Activated CD4-positive, alpha-beta T cell treated with anti-CD3 and anti-CD28 coated beads for 48 hours (primary cell): ENCODE data around the gene PALLD.

ENCODE experiments used
- DNase-seq: peaks from one replicate; pipeline ENCODE4 v3.0.0-alpha.2; 2020

PALLD gene

GRCh38 chr4:168560184-168561180, 63.6 kb downstream of the PALLD start:
- no peak for DNase-seq

- no peak for DNase-seq
Measured at GRCh38 chr4:168562041-168562571, 65.3 kb downstream of the PALLD start.

DNA sequence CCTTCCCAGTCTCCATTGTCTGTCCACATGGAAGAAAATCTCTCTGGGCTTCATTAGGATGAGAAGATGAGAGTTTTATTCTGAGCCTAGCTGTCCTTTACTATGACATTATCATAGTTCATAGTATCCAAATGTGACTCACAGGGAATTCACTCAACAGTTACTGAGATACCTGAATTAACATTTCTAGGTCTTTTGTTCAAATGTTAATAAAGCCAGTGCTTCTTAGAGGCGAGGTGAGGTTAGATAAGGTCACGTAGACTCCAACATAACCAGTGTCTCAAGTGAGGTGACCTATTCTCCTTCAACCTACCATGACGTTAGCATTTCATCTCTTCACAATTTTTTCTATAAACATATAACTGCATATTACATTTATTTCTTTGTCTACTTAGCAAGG, 67.2 kb downstream of the PALLD start:
- no peak for DNase-seq

DNA sequence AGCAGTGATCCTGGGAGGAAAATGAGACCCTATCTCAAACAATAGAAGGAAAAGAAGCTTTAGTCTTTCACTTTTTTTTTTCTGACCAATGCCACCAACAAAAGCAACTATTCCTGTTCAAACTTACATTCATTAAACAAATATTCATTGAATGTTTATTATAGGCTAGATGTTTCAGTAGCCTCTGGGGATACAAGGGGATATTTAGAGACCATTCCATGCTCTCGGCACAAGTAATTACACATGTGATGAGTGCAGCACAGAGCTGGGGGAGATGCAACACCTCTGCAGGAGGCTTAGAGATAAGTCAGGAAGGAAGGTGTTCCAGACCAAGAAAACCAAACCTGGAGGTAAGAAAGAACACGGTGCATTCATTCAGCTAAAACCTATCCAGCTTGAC, 68.3 kb downstream of the PALLD start:
- no peak for DNase-seq

DNA sequence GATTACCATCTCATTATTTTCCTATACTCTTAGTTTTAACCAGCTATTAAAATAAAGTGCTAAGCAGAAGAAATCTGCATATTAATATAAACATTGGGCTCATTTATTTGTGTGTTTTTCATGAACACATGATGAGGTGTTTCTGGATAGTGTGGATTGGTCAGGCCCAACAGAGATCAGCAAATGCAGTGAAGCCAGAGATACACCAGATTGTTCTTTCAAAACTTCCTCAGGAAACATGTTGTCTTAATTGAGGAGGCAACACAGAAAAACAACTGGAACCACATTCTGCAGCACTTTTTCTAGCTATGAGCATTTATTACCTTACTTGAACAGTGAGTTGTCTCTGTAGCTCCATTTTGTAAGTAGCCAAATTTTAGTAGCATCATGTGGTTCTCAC, 69.9 kb downstream of the PALLD start:
- no peak for DNase-seq

DNA sequence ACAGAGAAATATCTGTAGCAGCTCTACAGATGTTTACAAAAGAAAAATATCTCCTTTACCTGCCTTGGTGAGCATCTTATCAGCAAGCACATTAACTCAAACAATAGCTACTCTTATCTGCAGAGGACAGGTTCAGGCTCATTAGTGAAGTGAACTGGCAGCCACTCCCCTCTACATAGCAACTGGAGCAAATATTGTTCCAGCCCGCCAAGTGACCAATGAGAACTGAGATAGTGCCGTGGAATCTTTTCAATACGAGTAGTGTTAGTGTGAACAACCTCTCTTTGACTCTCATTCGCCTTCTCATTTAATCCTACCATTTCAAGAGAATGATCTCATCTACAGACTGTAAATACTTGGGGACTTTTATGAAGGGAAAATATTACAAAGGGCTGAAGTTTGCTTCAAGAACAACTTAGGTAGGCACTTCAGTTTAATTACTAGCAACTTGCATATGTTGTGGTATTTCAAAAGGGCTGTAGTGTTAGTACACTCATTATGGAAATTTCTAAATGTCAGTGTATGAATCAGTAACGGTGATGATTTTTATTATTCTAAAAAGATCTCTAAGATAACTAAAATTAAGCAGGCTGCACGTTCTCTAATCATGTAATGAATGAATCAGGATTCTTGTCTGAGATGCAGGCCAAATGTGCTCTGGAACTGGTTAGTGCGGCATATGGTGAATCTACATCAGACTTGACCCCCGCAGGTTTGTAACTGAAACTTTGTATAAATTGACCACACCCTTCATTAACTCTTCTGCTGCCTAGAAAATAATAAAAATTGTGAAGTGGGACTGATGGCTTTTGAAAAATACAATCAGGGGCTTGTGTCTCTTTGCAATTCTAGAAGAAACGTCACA, 72.4 kb downstream of the PALLD start:
- peak; percentile 34 for DNase-seq

DNA sequence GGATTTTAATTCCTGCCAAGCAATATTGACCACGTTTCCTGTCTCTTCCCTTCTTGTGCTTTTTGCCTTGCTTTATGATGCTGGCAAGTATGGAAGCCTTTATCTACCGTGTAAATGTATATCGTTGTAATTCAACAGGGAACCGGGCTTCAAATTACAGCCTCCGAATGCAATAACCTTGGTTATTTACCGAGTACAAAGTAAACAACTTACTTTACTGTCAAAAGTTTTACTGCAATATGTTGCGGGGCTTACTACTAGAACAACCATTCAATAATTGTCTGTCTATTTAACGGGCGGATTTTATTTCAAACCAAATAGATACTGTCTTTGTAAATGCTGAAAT, 73.1 kb downstream of the PALLD start:
- no peak for DNase-seq

- no peak for DNase-seq
Measured at GRCh38 chr4:168570466-168570865, 73.6 kb downstream of the PALLD start.

DNA sequence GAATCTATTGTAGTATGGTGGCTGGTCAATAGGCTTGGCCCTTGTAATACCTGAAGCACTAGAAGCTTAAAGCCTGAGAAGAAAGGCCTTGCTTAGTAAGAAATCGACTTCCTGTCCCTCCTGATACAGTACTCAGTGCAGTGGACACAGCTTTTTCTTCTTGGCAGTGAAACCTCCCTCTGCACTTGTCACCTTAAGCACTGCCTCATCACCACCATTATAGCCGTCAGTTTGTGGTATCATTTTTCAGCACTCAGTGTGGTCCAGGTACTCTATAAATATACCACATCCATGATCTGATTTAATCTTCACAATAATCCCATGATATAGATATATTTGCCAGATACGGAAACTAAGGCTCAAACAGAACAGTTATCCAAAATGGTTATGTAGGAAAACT, 75.2 kb downstream of the PALLD start:
- no peak for DNase-seq

DNA sequence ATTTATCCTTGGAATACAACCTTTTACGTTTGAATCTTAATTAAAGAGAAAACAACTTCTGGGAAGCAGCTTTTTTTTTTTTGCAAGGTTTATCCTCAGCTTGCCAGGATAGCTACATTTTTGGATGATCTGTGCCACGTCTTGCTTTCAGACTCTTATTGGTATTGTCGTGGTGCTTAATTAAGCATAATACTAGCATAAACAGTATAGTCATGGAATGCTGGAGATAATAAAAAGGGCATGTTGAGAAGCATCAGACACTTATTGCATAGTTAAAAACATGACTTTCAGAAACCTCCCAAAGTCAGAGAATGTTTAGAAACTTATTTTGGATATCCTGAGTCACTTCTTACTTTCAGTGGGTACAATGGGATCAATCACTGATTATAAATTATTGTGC, 77.0 kb downstream of the PALLD start:
- no peak for DNase-seq

DNA sequence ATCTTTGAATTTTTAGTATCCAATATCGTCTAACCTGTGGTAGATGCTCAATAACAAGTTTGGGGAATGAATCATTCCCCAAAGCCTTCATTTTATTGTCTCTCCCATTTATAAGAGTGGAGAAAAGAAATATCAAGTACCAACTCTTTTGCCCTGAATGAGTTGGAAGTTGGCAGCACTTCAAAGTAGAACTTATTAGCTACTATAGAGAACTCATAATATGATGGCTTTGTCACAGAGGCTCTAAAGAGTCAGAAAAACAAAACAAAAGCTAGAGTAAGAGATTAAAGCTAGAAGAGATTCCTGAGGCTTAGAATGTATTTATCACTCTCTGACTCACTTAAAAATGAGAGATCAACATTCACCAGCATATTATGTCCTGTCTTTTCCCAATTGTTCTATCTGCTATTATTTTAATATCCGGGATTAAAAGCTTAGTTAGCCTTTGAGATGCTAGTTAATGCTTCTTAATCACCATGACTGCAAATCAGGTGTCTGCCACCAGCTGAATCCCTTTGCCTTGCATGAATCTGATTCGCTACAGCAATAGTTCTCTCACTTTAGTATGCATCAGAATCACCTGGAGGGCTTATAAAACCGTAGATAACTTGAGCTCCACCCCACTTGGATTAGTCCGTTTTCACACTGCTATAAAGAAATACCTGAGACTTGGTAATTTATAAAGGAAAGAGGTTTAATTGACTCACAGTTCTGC, 77.9 kb downstream of the PALLD start:
- no peak for DNase-seq

GRCh38 chr4:168575473-168575872, 78.6 kb downstream of the PALLD start:
- DNase-seq = no peak

GRCh38 chr4:168577624-168578023, 80.8 kb downstream of the PALLD start:
- no peak for DNase-seq

DNA sequence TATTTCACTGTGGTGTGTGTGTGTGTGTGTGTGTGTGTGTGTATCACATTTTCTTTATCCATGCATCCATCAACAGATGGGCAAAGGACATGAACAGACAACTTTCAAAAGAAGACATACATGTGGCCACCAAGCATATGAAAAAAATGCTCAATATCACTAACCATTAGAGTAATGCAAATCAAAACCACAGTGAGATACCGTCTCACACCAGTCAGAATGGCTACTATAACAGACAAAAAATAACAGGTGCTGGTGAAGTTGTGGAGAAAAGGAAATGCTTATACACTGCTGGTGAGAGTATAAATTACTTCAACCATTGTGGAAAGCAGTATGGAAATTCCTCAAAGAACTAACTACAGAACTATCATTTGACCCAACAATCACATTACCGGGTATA, 83.4 kb downstream of the PALLD start:
- no peak for DNase-seq

DNA sequence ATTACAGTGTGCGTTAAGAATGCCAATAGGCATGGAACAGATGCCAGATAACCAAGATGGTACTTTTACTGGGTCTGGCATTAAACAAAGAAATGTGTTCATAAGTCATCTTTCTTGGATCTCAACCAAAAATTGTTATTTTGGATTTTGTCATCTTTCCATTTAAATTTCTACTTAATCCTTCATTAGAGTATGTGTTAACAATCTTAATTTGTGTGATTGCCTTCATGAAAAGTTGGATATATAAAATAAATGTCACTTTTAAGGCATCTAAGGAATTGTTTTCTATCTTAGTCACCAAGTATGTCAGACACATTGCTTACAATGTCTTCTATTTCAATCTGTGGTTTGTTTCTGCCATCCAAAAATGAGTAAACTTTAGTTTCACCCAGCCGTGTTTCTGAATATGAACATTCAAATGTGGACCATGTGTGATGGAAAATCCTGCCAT, 87.5 kb downstream of the PALLD start:
- no peak for DNase-seq

DNA sequence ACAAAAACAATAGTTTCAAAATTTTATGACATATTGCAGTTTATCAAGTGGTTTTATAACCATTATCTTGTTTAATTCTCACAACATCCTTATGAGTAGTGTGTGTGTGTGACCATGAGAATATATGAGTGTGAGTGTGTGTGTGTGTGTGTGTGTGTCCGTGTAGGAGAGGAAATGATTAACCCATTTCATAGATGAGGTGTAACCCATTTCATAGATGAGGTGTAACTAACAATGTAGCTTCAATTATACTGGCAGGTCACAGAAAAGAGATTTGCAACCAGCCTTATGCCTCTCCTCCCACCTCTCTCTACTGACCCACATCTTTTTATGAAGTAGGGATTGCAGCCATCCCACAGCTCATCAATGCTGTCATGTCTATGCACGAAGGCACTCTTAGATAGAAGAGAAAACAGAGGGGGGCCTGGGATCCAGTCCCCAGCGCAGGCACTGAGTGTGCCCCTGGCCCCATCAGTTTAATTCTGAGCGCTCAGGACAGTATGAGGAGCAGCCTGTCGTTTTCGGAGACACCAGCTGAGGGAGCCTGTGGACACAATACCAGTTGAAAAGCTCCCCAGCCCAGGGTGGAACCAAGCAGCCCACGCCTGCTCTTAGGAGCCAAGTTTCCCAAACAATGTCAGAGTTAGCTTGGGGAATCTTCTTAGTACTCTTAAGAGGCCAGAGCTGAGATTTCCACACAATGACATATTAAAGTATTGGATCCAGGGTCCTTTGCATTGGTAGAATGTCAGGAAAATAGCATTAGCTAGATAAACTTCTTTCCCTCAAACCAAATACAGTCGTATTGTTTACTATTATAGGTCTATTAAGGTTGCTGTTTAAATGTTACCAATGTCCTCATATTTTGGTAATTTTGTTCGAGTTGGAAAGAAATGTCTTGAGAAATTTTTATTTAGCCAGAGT, 88.6 kb downstream of the PALLD start:
- peak; percentile 52 for DNase-seq

DNA sequence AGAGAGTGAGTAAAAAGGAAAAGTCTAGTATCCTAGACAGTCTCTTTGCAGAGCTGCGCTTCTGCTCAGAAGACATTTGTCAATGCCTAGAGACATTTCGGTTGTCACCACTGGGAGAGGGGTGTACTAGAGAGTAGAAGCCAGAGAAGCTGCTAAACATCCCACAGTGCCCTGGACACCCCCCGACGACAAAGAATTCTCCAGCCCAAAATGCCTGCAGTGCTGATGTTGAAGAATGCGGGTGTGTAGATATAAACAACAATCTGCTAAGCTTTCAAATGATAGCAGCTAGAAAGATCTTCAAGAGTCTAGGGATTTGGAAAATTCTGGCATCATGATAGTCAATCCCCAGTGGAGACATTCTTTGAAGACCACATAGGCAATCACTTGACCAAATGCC, 90.1 kb downstream of the PALLD start:
- DNase-seq = no peak

DNA sequence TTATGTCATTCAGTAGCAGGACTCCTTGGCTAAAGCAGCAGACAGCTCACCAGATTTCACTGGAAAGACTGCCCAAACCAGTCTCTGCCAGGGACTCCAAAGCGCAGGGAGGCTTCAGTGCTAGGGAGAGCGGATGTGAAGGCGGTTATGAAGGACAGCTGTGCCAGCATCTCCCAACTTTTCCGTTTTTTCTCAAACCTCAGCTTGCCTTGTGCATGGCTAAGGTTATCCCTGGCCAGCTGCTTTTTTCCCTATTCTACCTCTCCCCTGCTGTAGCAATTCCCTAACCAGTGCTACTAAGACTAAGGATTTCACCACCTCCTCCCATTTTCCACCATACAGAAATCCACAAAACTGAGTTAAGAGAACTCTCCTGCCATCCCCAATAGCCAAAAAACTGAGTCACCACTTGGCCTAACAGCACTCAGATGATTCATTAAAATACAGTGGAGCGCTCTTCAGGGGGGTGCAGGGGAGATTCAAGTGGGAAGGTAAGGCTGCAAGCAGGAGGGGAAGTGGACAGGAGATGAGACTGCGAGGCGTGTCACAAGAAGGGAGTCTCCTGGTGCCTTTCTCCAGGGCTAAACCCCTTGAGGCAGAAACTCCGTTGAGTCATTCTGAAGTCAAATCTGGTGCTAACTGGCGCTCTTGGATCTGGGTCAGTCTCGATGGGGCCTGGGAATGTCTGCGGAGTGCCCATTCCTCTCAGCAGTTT, 90.7 kb downstream of the PALLD start:
- DNase-seq = no peak

- DNase-seq = no peak
Measured at GRCh38 chr4:168588916-168589531, 92.2 kb downstream of the PALLD start.

- no peak for DNase-seq
Measured at GRCh38 chr4:168592676-168593075, 95.8 kb downstream of the PALLD start.

- no peak for DNase-seq
Measured at GRCh38 chr4:168593399-168593798, 96.5 kb downstream of the PALLD start.
